Adrenal gland (tissue), 12 donors: ENCODE results near the gene SSU72. TPM values are rescaled to one million over a fixed set of nuclear protein-coding genes. Genes with fewer than 3 reads are reported as not detected.

ENCODE experiments used
- DNase-seq, 7 donors: peaks; one replicate each; pipeline ENCODE4 v3.0.0-alpha.2; 2019 to 2020
- H3K27ac ChIP-seq, 5 donors: fragments of 200-600 bp; sonication (generic) in 4 of 5; 1 replicate in 3 of 5; 2 replicates in 2 of 5; pipeline versions ENCODE4 v1.5.1 to v1.8.0; 2016 to 2020; ENCODE audit warnings: mild to moderate bottlenecking in 1 of 5
- H3K27me3 ChIP-seq: fragments of 200-600 bp; 2 replicates; pipeline ENCODE4 v1.8.0; 2021
- H3K36me3 ChIP-seq, 2 donors: fragments of 200-600 bp; replicated peaks in 1 of 2; 1 replicate in 1 of 2; 2 replicates in 1 of 2; pipeline versions ENCODE4 v1.5.1 to v1.8.0; 2018 to 2022
- H3K4me1 ChIP-seq, 2 donors: fragments of 200-600 bp; replicated peaks in 1 of 2; 1 replicate in 1 of 2; 2 replicates in 1 of 2; pipeline versions ENCODE4 v1.5.1 to v1.8.0; 2018 to 2021
- H3K4me3 ChIP-seq, 4 donors: fragments of 200-600 bp; sonication (generic) in 3 of 4; one replicate each; pipeline ENCODE4 v1.5.1; 2016 to 2018
- H3K9me3 ChIP-seq, 3 donors: fragments of 200-600 bp; sonication (generic) in 1 of 3; replicated peaks in 1 of 3; 1 replicate in 2 of 3; 2 replicates in 1 of 3; pipeline versions ENCODE4 v1.5.1 to v1.8.0; 2016 to 2021
- CTCF ChIP-seq, 6 experiments: fragments of 450-650 bp in 4 of 6; fragments of 200-600 bp in 2 of 6; sonication (generic) in 1 of 6; IDR thresholded peaks; 1 replicate in 5 of 6; 2 replicates in 1 of 6; pipeline versions ENCODE4 v1.5.1 to v1.8.0; 2016 to 2021; ENCODE audit warnings: antibody characterized with exemption in 6 of 6, mild to moderate bottlenecking in 2 of 6, moderate library complexity in 1 of 6
- POLR2A ChIP-seq, 2 donors: fragments of 450-650 bp; IDR thresholded peaks; one replicate each; pipeline ENCODE4 v1.6.1; 2017; ENCODE audit warnings: antibody characterized with exemption in 2 of 2, mild to moderate bottlenecking in 2 of 2, moderate library complexity in 1 of 2
- WGBS, 4 donors: extraction: QIAGEN DNeasy Blood & Tissue Kit in 2 of 4; methylation state at CpG; one replicate each; pipeline versions ENCODE4 v1.1.5 to v1.1.7; 2013 to 2017; 5-methylcytosine and 5-hydroxymethylcytosine counted together
- intact Hi-C, 2 donors: fragments of 100-400 bp; cut with DNase I; formaldehyde crosslinking; loops; one replicate each; pipeline versions ENCODE4 v1.14.1 to v1.15.0; 2022 to 2023
- polyA plus RNA-seq, 3 donors: library from polyadenylated mRNA; stranded (reverse); fragments of 200-250 nt in 2 of 3; fragments of 350-450 nt in 1 of 3; fragmentation: Illumina TruSeq in 1 of 3; extraction: RNeasy Lipid Tissue Mini Kit (QIAGEN cat#74804) in 1 of 3; gene quantifications; one replicate each; pipeline ENCODE4 v1.2.3, GENCODE V29; 2013 to 2014
- total RNA-seq, 9 donors: library from RNA; depleted of rRNA in 4 of 9; stranded (reverse); fragments of >200 nt in 4 of 9; fragments of 120-200 nt in 1 of 9; fragmentation: NEBNext Ultra II Directional in 1 of 9; extraction: Animal tissue kit (Norgen Biotek cat#: 25700) in 1 of 9; gene quantifications; one replicate each; pipeline versions ENCODE4 v1.1.0 to v1.2.4, GENCODE V29; 2013 to 2023
- donor health status: healthy with polysubstance abuse.
- donor health status: Bipolar disorder and iron deficiency.
- donor health status: DM: yes; HTN: yes; CAD: no.
- donor health status: DM: no; HTN: no; CAD: no.
- donor health status: DM: no; HTN: no; CAD: no.
- donor health status: DM: yes; HTN: yes; CAD: no.

SSU72 gene
- total and polyA plus RNA-seq, 12 donors = 50.1 to 219 (median 108) TPM

- peaks cover 23 to 31% of the 10 kb centered on the region in 2 donors for H3K4me1 ChIP-seq
- no peaks in the 10 kb centered on the region for H3K27me3 ChIP-seq
- H3K27ac ChIP-seq = peak overlapping the region in 1 of 5 donors; percentile 100
- intact Hi-C loops = no loop called here
- DNase-seq = no peak
- no peaks in the 10 kb centered on the region for H3K9me3 ChIP-seq
- peak overlapping the region in 2 of 4 donors; percentile 86 to 100 for H3K4me3 ChIP-seq
- TF ChIP-seq CTCF (IDR thresholded peaks at IDR 0.05) (no peak), POLR2A (IDR thresholded peaks at IDR 0.05) (no peak)
- H3K36me3 ChIP-seq = peaks cover 0 to 8% of the 10 kb centered on the region in 2 donors
- 70 to 83% (median 80%) methylated on average over 7 to 19 of the region's 19 CpGs for WGBS, 4 donors
These were observed 42.2 kb upstream of the SSU72 start for GRCh38 chr1:1616838-1617237.

- peak in 3 of 7 donors; percentile 50 to 69 (median 65) for DNase-seq
- WGBS, 4 donors = 3 to 40% (median 9%) methylated on average over 1 to 79 of the region's 80 CpGs
These were observed 41.6 kb upstream of the SSU72 start for GRCh38 chr1:1616045-1616790.

GRCh38 chr1:1615256-1616044 is 40.8 kb upstream of the SSU72 start, which contains the start of gene MIB2:
TSS of gene MIB2 (plus strand) at chr1:1615500. CDS start at chr1:1623453, 7,953 bp downstream.
- 0 to 1% (median 0%) methylated on average over 13 to 107 of the region's 107 CpGs; no CpG with 5 or more reads in 1 of the 4 donors for WGBS, 4 donors
- Histone ChIP-seq H3K9me3 (no peaks in the 10 kb centered on the region), H3K4me1 (peaks cover 23 to 42% of the 10 kb centered on the region in 2 donors), H3K27ac (peak within 1 kb of the TSS; percentile 99 to 100 (median 100)), H3K4me3 (peak within 1 kb of the TSS; percentile 52 to 100 (median 72)), H3K27me3 (no peaks in the 10 kb centered on the region), H3K36me3 (peaks cover 0 to 8% of the 10 kb centered on the region in 2 donors)
- TF ChIP-seq POLR2A (IDR thresholded peaks at IDR 0.05) (peak; percentile 55 to 84), CTCF (IDR thresholded peaks at IDR 0.05) (peak in 2 of 6 experiments; percentile 10 to 27)
- intact Hi-C loops = no loop called here
- peak; percentile 96 to 98 (median 98) for DNase-seq

More at GRCh38 chr1:1616045-1616790, 41.6 kb upstream of the SSU72 start:
- peaks cover 0 to 8% of the 10 kb centered on the region in 2 donors for H3K36me3 ChIP-seq
- H3K4me3 ChIP-seq = peak overlapping the region; percentile 36 to 100 (median 72)
- no peak for TF ChIP-seq CTCF (IDR thresholded peaks at IDR 0.05)
- no peak for TF ChIP-seq POLR2A (IDR thresholded peaks at IDR 0.05)
- intact Hi-C loops = no loop called here
- H3K27me3 ChIP-seq = no peaks in the 10 kb centered on the region
- H3K9me3 ChIP-seq = no peaks in the 10 kb centered on the region
- peak overlapping the region; percentile 99 to 100 (median 100) for H3K27ac ChIP-seq
- peaks cover 23 to 37% of the 10 kb centered on the region in 2 donors for H3K4me1 ChIP-seq

- H3K36me3 ChIP-seq = peaks cover 0 to 8% of the 10 kb centered on the region in 2 donors
- no peak for DNase-seq
- intact Hi-C loops = no loop called here
- peak overlapping the region; percentile 99 to 100 (median 100) for H3K27ac ChIP-seq
- peak overlapping the region in 2 of 4 donors; percentile 86 to 100 for H3K4me3 ChIP-seq
- no peaks in the 10 kb centered on the region for H3K27me3 ChIP-seq
- peaks cover 23 to 42% of the 10 kb centered on the region in 2 donors for H3K4me1 ChIP-seq
- TF ChIP-seq CTCF (IDR thresholded peaks at IDR 0.05) = peak in 1 of 6 experiments; percentile 5
- no peak for TF ChIP-seq POLR2A (IDR thresholded peaks at IDR 0.05)
- 0 to 1% (median 0%) methylated on average over 18 to 23 of the region's 23 CpGs for WGBS, 4 donors
- no peaks in the 10 kb centered on the region for H3K9me3 ChIP-seq
These were observed 40.2 kb upstream of the SSU72 start for GRCh38 chr1:1614954-1615255.
